HT1080 (cell line): ENCODE measurements around the gene SH3D19. TPM values are rescaled to one million over a fixed set of nuclear protein-coding genes. Genes with fewer than 3 reads are reported as not detected.

Experiments
- DNase-seq: peaks from one replicate; pipeline ENCODE4 v3.0.0-alpha.2; 2015; ENCODE audit warnings: low read depth
- total RNA-seq: library from RNA; depleted of rRNA; stranded (reverse); fragments of >200 nt; shearing (Covaris generic); gene quantifications from 2 replicates; pipeline ENCODE4 v1.2.3, GENCODE V29; 2014

SH3D19 gene
- total RNA-seq, 1 experiment from 2014 or later: 22.6 TPM

GRCh38 chr4:151202381-151202780 lies 123.0 kb downstream of the SH3D19 start:
- no peak for DNase-seq

- no peak for DNase-seq
Measured at GRCh38 chr4:151199319-151200190, 125.8 kb downstream of the SH3D19 start.

GRCh38 chr4:151198748-151199147 lies 126.7 kb downstream of the SH3D19 start:
- no peak for DNase-seq

GRCh38 chr4:151197247-151197646 lies 128.2 kb downstream of the SH3D19 start:
- no peak for DNase-seq

- DNase-seq: peak; percentile 82
Measured at GRCh38 chr4:151195801-151196200, 129.6 kb downstream of the SH3D19 start.

- DNase-seq: no peak
Measured at GRCh38 chr4:151193414-151193813, 132.0 kb downstream of the SH3D19 start.

GRCh38 chr4:151192556-151193235 lies 132.7 kb downstream of the SH3D19 start:
- no peak for DNase-seq

- DNase-seq: peak; percentile 45
Measured at GRCh38 chr4:151184523-151185458, 140.6 kb downstream of the SH3D19 start.

- DNase-seq: no peak
Measured at GRCh38 chr4:151182455-151182996, 142.9 kb downstream of the SH3D19 start.

GRCh38 chr4:151176685-151177084 lies 148.7 kb downstream of the SH3D19 start:
- no peak for DNase-seq

- DNase-seq: no peak
Measured at GRCh38 chr4:151175754-151176631, 149.4 kb downstream of the SH3D19 start.

GRCh38 chr4:151175233-151175632 lies 150.2 kb downstream of the SH3D19 start:
- DNase-seq: no peak

GRCh38 chr4:151174784-151175183 lies 150.6 kb downstream of the SH3D19 start:
- no peak for DNase-seq

GRCh38 chr4:151173871-151174270 lies 151.5 kb downstream of the SH3D19 start:
- no peak for DNase-seq

GRCh38 chr4:151169900-151170299 lies 155.5 kb downstream of the SH3D19 start:
- DNase-seq: no peak

- no peak for DNase-seq
Measured at GRCh38 chr4:151169223-151169622, 156.2 kb downstream of the SH3D19 start.

- no peak for DNase-seq
Measured at GRCh38 chr4:151167561-151167960, 157.8 kb downstream of the SH3D19 start.

GRCh38 chr4:151166636-151167035 lies 158.8 kb downstream of the SH3D19 start:
- no peak for DNase-seq

GRCh38 chr4:151165205-151166000 lies 160.0 kb downstream of the SH3D19 start:
- DNase-seq: no peak
